T47D (cell line): Measurements from ENCODE around the gene ZDHHC14.
"Not testable (repeated sequence)": the region's sequence is repeated elsewhere in the genome, so short reads cannot be mapped to it uniquely, and the experiment has no call there.

Experiments used
- DNase-seq, 2 experiments: peaks; one replicate each; pipeline versions ENCODE4 v3.0.0 to v3.0.0-alpha.2; 2011 to 2012; ENCODE audit warnings: low read depth in 1 of 2, low spot score in 1 of 2
- JUND ChIP-seq: IDR thresholded peaks from 2 replicates; pipeline ENCODE4 v1.6.1; 2012; ENCODE audit warnings: low read depth
- in situ Hi-C: cut with HindIII; loops from 2 replicates; pipeline ENCODE4 v1.10.0; 2016; ENCODE audit warnings: low sequenced_read_pairs, low pct_unique_long_range_greater_than_20kb

Gene ZDHHC14

GRCh38 chr6:157713451-157714152 lies 332.6 kb downstream of the ZDHHC14 start:
- TF ChIP-seq JUND, result no peak
- in situ Hi-C loops, result no loop called here
- no peak for DNase-seq

DNA sequence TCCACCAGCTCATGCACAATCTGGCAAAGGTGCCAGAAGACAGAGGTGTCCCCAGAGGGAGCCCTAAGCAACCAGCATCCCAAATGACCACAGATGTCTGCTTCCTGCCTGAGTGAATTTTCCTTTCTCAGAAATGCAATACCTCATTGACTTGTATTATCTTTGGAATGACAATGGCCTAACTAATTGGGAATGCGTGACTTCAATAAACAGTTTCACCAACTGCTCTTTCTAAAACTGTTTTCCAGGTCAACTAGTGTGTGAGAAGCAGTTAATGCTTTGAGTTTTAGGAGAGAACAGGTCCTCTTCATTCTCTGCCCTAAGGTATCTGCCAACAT lies 333.1 kb downstream of the ZDHHC14 start:
- DNase-seq, result peak in 1 of 2 experiments; percentile 13
- in situ Hi-C loops, result no loop called here
- TF ChIP-seq JUND, result no peak

DNA sequence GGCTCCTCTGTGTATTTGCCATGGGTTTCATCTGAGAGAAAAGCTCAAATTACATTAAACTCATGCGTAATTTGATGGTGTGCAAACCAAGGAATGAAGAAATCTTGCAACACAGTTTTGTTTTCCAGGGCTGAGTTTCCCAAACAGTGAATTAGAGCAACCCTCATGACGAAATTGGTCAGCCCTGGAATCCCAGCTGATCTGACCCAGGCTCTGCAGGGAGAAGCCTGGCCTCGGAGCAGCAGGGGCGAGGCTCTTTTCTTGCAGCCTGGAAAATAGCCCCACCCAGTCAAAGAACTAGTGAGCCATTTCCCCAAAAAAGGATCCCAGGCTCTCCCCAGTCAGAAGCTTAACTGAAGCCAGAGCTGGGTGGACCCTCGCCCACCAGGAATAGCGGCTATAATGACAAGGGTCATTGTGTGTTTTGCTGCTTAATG lies 334.8 kb downstream of the ZDHHC14 start:
- TF ChIP-seq JUND, result no peak
- in situ Hi-C loops, result no loop called here
- no peak for DNase-seq

DNA sequence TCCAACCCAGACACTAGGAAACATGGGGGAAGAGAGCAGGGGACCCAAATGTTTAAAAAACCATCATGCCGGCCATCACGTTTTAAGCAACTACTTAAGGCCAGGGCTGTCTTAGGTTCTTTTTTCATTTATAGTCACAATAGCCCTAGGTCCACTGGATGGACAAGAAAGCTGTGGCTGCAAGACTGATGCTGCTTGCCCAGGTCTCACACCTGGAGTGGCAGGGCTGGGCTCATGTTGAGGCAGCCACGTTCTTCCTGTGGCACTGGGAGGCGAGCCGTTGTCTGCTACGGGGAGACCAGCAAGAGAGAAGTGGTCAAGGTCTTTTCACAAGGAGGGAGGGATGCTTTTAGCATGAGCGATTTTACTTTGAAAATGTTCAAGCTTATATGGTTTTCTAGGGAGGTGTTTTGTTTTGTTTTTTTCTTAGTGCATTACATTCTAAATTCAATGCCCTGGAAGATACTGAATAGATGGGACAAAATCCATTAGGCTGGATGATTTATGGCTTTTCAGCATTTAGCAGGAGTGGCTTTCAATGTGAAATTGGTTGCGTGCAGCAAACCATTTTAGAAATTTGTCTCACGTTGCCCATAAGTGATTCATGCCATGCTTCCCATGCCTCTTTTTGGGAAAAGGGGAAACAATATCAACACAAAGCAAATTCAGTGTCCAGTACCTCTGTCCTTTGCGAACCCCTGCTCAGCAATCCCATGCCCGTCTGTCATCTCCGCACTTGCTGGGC lies 335.4 kb downstream of the ZDHHC14 start:
- in situ Hi-C loops, result no loop called here
- DNase-seq, result no peak
- TF ChIP-seq JUND, result no peak

DNA sequence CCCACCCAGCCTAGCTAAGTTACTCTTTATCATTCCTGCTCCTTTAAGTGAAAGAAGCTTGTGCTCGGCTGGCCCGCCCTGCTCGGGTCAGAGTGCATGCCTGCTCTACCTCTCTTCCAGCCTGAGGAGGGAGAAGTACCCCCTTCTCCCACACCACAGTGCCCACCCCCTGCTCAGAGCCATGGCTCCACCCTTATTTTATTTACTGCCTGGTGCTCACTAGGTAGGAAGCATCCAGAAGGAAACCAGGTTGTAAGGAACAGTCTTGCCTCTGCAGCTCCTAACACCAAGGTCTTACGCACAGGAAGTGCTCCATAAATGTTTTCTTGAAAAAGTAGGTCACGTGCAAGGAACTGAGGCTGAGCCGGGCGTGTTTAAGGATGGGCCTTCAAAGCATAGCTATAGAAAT lies 336.4 kb downstream of the ZDHHC14 start:
- no peak for TF ChIP-seq JUND
- no peak for DNase-seq
- in situ Hi-C loops, result no loop called here

DNA sequence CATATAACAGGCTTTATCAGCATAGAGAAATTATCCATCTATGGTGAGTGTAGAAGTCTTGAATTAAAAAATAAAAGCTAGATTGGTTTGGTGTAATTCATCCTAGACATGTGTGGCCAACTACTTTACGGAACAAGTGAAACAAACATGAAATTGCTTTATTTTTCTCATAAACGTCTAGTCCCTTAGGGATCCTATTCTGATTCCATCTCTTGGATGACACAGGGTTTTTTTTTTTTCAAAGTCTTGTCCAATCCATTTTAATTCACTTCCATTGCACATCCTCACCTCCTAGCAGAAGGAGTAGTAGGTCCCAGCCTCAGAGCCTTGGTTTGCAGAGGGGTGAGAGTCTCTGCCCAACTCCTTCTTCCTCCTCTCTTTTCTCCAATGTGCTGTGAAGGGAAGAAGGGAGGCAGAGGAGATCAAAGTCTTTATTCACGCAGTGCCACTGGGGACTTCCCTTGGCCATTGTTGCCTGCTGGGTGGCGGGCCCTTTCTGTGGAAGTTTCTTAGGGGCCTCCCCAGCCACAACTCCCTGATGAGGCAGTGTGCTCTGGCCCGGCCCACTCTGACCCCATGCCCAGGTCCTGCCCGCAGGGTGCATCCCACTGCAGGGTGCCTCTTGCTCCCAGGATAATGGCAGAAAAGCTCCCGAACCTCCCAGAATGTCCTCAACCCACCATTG lies 337.7 kb downstream of the ZDHHC14 start:
- in situ Hi-C loops, result no loop called here
- no peak for DNase-seq
- TF ChIP-seq JUND, result no peak

- DNase-seq, in situ Hi-C loops: not testable (repeated sequence)
These were observed 340.0 kb downstream of the ZDHHC14 start for GRCh38 chr6:157720964-157721363.

- in situ Hi-C loops, result no loop called here
- DNase-seq, result no peak
- no peak for TF ChIP-seq JUND
These were observed 340.4 kb downstream of the ZDHHC14 start for GRCh38 chr6:157721426-157721825.

- no peak for TF ChIP-seq JUND
- in situ Hi-C loops, result no loop called here
- DNase-seq, result no peak
These were observed 340.8 kb downstream of the ZDHHC14 start for GRCh38 chr6:157721830-157722229.

DNA sequence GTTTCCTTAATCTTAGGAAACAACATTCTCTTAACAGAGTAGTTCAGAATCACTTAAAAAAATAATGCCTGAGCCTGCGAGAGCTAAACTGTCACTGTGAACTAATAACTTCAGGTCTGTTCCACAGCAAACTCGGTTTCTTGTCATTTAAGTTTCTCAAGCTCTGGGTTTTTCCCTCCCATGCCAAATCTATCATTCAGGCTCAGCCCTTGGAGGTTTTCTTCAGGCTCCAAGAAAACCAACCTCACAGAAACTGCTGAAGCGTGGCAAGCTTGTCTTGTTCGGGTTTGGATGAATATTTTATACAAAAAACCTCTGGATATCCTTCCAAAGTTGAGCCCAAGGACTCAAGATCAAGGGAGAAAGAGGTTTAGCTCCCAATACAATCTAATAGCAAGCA lies 342.4 kb downstream of the ZDHHC14 start:
- DNase-seq, result no peak
- in situ Hi-C loops, result no loop called here
- TF ChIP-seq JUND, result no peak

DNA sequence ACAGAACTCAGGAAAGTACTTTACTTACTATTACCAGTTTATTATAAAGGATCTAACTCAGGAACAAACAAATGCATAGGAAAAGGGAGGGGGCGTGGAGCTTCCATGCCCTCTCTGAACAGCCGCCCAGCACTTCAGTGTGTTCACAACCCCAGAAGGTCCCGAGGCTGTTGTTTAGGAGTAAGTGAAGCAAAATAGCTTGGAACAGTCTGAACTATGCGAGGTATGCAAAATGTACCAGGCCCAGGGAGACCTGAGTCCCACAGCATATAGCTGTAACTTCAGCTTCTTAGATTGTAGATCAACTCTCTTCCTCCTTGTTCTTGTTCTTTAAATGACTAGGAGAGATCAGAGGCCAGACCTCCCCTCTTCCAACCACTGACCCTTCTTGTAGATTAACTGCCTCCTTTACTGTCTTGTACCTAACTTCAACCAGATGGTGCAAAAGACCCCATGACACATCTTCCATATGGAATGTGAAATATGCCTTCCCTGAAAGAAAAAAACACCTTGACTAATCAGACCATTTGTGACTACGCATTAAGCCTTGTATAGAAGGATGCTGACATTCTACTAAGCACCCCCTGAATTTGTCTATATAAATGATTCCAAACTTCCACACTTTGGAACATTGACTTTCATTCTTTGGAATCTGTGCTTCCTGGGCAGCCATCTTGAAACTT lies 343.3 kb downstream of the ZDHHC14 start:
- in situ Hi-C loops, result no loop called here
- peak in 1 of 2 experiments; percentile 20 for DNase-seq
- no peak for TF ChIP-seq JUND

- no peak for DNase-seq
- in situ Hi-C loops, result no loop called here
These were observed 344.2 kb downstream of the ZDHHC14 start for GRCh38 chr6:157724960-157725741.

More at GRCh38 chr6:157724960-157725741, 344.2 kb downstream of the ZDHHC14 start:
- no peak for TF ChIP-seq JUND
